HG03066 (cell line): ENCODE results near the gene KRT82.

Experiments
- ATAC-seq: cut with Tn5 transposase; IDR thresholded peaks from one replicate; pipeline ENCODE4 v1.9.1; 2021; ENCODE audit warnings: low read depth; ENCODE audit not compliant: unreplicated experiment

KRT82 gene

GRCh38 chr12:52389313-52390207, 16.6 kb downstream of the KRT82 start:
- no peak for ATAC-seq

GRCh38 chr12:52387859-52388258, 18.3 kb downstream of the KRT82 start:
- ATAC-seq: no peak

- no peak for ATAC-seq
Observed at GRCh38 chr12:52385226-52385702, 20.9 kb downstream of the KRT82 start, which contains the start of gene KRT84. Gene KRT84, minus strand, starts transcription at chr12:52385652. Its CDS starts 67 bp downstream, at chr12:52385585.

GRCh38 chr12:52383331-52383730, 22.8 kb downstream of the KRT82 start:
- ATAC-seq: no peak

- ATAC-seq: no peak
Observed at GRCh38 chr12:52382854-52383253, 23.3 kb downstream of the KRT82 start.

- ATAC-seq: no peak
Observed at GRCh38 chr12:52381206-52381605, 24.9 kb downstream of the KRT82 start.

- no peak for ATAC-seq
Observed at GRCh38 chr12:52380271-52380694, 25.9 kb downstream of the KRT82 start.

GRCh38 chr12:52379536-52379935, 26.6 kb downstream of the KRT82 start:
- no peak for ATAC-seq

GRCh38 chr12:52378091-52378490, 28.0 kb downstream of the KRT82 start:
- no peak for ATAC-seq

- ATAC-seq: no peak
Observed at GRCh38 chr12:52377266-52377665, 28.9 kb downstream of the KRT82 start.

GRCh38 chr12:52372216-52373154, 33.6 kb downstream of the KRT82 start:
- ATAC-seq: no peak

- no peak for ATAC-seq
Observed at GRCh38 chr12:52371716-52372115, 34.4 kb downstream of the KRT82 start.

- ATAC-seq: no peak
Observed at GRCh38 chr12:52370926-52371608, 35.1 kb downstream of the KRT82 start.

- ATAC-seq: no peak
Observed at GRCh38 chr12:52369809-52370208, 36.3 kb downstream of the KRT82 start.

GRCh38 chr12:52369211-52369610, 36.9 kb downstream of the KRT82 start:
- no peak for ATAC-seq

- ATAC-seq: no peak
Observed at GRCh38 chr12:52368508-52368907, 37.6 kb downstream of the KRT82 start.

- no peak for ATAC-seq
Observed at GRCh38 chr12:52367876-52368275, 38.3 kb downstream of the KRT82 start.

- ATAC-seq: no peak
Observed at GRCh38 chr12:52366738-52367485, 39.2 kb downstream of the KRT82 start, which contains the start of gene KRT85. Gene KRT85, minus strand, starts transcription at chr12:52367481. Its CDS starts 76 bp downstream, at chr12:52367405.

GRCh38 chr12:52364901-52365489, 41.1 kb downstream of the KRT82 start:
- no peak for ATAC-seq
